ENCODE measurements around the gene AAK1. TPM values are rescaled to one million over a fixed set of nuclear protein-coding genes. Genes with fewer than 3 reads are reported as not detected.

Gene AAK1
- total and polyA plus RNA-seq, 2 of the 13 experiments (the other 11 are each of a cell fraction or from before 2014, with no cell fraction given): 9.8 to 10.3 TPM

DNA sequence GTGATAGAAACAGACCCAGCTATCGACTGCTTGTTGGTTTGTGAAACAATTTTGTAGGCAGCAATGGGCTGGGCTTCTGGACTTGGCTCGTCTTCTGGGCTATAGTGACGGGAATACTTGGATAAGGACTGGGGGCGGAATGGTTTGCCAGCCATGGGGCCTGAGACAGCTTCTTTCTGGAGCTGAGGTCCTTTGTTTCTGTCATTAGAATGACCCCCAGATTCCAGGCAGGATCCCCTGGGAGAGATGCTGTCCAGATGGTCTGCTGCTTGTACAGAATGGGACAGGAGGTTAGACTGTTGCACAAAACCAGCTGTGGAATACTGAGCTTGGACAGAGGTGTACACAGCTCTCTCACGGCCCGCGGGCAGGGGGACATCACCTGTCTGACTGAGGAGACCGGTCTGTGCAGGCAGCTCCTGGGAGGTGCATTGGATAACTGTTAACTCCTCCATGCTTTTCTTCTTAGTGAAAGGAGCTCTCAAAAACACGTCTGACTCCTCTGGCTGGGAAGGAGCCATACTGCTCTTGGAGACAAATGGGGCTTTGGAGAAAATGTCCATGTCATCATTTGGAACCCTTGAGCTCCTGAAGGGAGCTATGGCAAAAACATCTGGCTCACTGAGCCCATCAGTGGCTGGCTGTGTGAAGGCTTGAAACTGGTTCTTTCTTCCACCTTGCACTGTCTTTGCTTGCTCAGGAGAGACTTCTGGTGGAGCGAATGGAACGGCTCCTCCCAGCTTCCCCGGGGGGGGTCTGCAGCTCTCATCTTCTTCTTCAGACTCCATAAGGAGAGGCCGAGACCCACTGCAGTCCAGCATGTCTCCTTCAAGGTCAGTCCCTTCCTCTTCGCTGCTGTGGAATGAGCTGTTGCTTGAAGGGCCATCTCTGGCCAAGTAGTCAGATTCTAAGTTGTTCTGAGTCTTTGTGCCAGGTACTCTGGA is 177.8 kb downstream of the AAK1 start:
- Histone ChIP-seq H3K27ac (ENCODE audit: extremely low read length, insufficient read depth, low read length) (no peak overlapping the region), H3K9me3 (ENCODE audit: low read length) (no peaks in the 10 kb centered on the region), H3K27me3 (ENCODE audit: control insufficient read depth in 1 of 2, insufficient read depth in 2 of 2, low read length in 2 of 2) (no peaks in the 10 kb centered on the region), H3K4me2 (ENCODE audit: low read depth, low read length) (no peak overlapping the region), H2AFZ (ENCODE audit: low read length) (no peak overlapping the region), H3K4me1 (ENCODE audit: insufficient read depth, low read length) (no peaks in the 10 kb centered on the region), H3K36me3 (replicated peaks in 1 of 2; ENCODE audit: control insufficient read depth in 1 of 2, insufficient read depth in 2 of 2, low read length in 2 of 2) (peaks cover 0 to 11% of the 10 kb centered on the region in 2 experiments; a peak in 2 of 5 replicates), H3K9ac (ENCODE audit: insufficient read depth, low read depth, low read length) (no peak overlapping the region), H3K79me2 (ENCODE audit: insufficient read depth, low read length) (no peaks in the 10 kb centered on the region), H3K4me3 (replicated peaks in 1 of 3; ENCODE audit: insufficient read depth in 1 of 3, low read depth in 2 of 3, low read length in 3 of 3) (no peak overlapping the region), H4K20me1 (ENCODE audit: insufficient read depth, low read length) (no peaks in the 10 kb centered on the region)
- ChIA-PET CTCF (ENCODE audit: low intra/inter-chr PET ratio, low total read pairs) (no interaction called here), POLR2A (interaction anchor here (1.6 kb wide), 1 partner anchor 29 kb away, joined by 5 read pairs; the partner anchor contains the start of gene NFU1)
- BruUV-seq (replicated peaks): no TSS peak
- intact Hi-C loops (cut with micrococcal nuclease; ENCODE audit: unreplicated experiment) (no loop called here), in situ Hi-C loops (cut with HindIII; ENCODE audit: extremely low pct_ligation_motif_present, low pct_unique_long_range_greater_than_20kb) (no loop called here)
- 95% methylated on average over 13 of the region's 14 CpGs for WGBS (ENCODE audit: low lambda C conversion rate)
- FAIRE-seq (no peak), ATAC-seq (no peak), DNase-seq (ENCODE audit: low spot score) (no peak)
- TF ChIP-seq RNF2 (conservative IDR thresholded peaks at IDR 0.05; ENCODE audit: low read depth): no peak
- no peak for TF ChIP-seq AHR (CRISPR knock-in tag; IDR thresholded peaks at IDR 0.05)
- TF ChIP-seq CHD2 (IDR thresholded peaks at IDR 0.05; ENCODE audit: low read depth, low read length): no peak
- TF ChIP-seq, protein P1, sequence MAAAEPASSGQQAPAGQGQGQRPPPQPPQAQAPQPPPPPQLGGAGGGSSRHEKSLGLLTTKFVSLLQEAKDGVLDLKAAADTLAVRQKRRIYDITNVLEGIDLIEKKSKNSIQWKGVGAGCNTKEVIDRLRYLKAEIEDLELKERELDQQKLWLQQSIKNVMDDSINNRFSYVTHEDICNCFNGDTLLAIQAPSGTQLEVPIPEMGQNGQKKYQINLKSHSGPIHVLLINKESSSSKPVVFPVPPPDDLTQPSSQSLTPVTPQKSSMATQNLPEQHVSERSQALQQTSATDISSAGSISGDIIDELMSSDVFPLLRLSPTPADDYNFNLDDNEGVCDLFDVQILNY (CRISPR knock-in tag; conservative IDR thresholded peaks at IDR 0.05): no peak
- TF ChIP-seq CEBPB (IDR thresholded peaks at IDR 0.05; ENCODE audit: borderline replicate concordance, low read depth, low read length): no peak
- TF ChIP-seq ZNF354B (CRISPR knock-in tag; IDR thresholded peaks at IDR 0.05): no peak
- TF ChIP-seq ZNF230 (CRISPR knock-in tag; IDR thresholded peaks at IDR 0.05): no peak
- TF ChIP-seq KLF9 (CRISPR knock-in tag; IDR thresholded peaks at IDR 0.05; ENCODE audit: low read depth): no peak
- no peak for TF ChIP-seq MAFF (IDR thresholded peaks at IDR 0.05; ENCODE audit: low read depth, low read length)
- TF ChIP-seq KLF12 (CRISPR knock-in tag; IDR thresholded peaks at IDR 0.05; ENCODE audit: borderline replicate concordance): no peak
- TF ChIP-seq, protein P2, sequence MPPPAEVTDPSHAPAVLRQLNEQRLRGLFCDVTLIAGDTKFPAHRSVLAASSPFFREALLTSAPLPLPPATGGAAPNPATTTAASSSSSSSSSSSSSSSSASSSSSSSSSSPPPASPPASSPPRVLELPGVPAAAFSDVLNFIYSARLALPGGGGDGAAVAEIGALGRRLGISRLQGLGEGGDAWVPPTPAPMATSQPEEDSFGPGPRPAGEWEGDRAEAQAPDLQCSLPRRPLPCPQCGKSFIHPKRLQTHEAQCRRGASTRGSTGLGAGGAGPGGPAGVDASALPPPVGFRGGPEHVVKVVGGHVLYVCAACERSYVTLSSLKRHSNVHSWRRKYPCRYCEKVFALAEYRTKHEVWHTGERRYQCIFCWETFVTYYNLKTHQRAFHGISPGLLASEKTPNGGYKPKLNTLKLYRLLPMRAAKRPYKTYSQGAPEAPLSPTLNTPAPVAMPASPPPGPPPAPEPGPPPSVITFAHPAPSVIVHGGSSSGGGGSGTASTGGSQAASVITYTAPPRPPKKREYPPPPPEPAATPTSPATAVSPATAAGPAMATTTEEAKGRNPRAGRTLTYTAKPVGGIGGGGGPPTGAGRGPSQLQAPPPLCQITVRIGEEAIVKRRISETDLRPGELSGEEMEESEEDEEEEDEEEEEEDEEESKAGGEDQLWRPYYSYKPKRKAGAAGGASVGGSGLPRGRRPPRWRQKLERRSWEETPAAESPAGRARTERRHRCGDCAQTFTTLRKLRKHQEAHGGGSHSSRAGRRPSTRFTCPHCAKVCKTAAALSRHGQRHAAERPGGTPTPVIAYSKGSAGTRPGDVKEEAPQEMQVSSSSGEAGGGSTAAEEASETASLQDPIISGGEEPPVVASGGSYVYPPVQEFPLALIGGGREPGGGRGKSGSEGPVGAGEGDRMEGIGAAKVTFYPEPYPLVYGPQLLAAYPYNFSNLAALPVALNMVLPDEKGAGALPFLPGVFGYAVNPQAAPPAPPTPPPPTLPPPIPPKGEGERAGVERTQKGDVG (CRISPR knock-in tag; IDR thresholded peaks at IDR 0.05; ENCODE audit: borderline replicate concordance): no peak
- no peak for TF ChIP-seq CEBPG (CRISPR knock-in tag; IDR thresholded peaks at IDR 0.05)
- TF ChIP-seq GATAD2A (CRISPR knock-in tag; IDR thresholded peaks at IDR 0.05): no peak
- no peak for TF ChIP-seq ZNF235 (CRISPR knock-in tag; IDR thresholded peaks at IDR 0.05; ENCODE audit: borderline replicate concordance)
- no peak for TF ChIP-seq DNMT1 (CRISPR knock-in tag; IDR thresholded peaks at IDR 0.05)
- TF ChIP-seq, protein P3, sequence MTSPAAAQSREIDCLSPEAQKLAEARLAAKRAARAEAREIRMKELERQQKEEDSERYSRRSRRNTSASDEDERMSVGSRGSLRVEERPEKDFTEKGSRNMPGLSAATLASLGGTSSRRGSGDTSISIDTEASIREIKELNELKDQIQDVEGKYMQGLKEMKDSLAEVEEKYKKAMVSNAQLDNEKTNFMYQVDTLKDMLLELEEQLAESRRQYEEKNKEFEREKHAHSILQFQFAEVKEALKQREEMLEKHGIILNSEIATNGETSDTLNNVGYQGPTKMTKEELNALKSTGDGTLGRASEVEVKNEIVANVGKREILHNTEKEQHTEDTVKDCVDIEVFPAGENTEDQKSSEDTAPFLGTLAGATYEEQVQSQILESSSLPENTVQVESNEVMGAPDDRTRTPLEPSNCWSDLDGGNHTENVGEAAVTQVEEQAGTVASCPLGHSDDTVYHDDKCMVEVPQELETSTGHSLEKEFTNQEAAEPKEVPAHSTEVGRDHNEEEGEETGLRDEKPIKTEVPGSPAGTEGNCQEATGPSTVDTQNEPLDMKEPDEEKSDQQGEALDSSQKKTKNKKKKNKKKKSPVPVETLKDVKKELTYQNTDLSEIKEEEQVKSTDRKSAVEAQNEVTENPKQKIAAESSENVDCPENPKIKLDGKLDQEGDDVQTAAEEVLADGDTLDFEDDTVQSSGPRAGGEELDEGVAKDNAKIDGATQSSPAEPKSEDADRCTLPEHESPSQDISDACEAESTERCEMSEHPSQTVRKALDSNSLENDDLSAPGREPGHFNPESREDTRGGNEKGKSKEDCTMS (CRISPR knock-in tag; conservative IDR thresholded peaks at IDR 0.05): no peak
- TF ChIP-seq ZNF773 (CRISPR knock-in tag; IDR thresholded peaks at IDR 0.05; ENCODE audit: borderline replicate concordance): no peak
- no peak for TF ChIP-seq ZNF558 (CRISPR knock-in tag; IDR thresholded peaks at IDR 0.05; ENCODE audit: borderline replicate concordance)
